Measurements from ENCODE around the gene FAM181A.

The FAM181A gene

DNA sequence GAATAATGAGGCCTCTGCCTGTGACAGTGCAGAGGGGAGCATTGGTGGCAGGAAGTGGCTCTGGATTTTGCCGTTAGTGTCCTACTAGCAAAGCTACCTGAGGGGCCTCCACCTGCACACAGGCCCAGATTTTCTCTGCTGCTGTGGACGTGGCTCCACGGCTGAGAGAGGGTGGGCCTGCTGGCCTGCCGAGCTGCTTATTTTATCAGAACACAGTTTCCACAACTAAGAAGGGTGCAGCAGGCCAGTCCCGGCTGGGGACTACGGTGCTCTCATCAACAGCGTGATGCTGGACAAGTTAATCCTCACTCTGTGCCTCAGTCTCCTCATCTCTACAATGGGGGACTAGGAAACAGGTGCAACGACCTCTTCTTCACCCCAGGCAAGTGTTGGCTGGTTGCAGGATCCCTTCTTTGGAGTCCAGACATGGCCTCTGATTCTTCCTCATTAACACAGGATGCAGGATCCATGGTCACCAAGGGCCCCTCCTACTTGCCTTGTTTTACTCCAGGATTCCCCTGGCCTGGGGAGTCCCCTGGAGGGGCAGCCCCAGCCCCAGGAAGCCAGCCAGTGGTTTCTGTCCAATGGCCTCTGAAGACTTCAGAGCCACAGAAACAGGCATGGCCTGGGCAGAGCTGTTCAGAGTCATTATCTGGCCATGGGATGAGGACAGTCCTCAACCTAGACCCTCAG lies 3.3 kb downstream of the FAM181A start:
- no peak for DNase-seq

DNA sequence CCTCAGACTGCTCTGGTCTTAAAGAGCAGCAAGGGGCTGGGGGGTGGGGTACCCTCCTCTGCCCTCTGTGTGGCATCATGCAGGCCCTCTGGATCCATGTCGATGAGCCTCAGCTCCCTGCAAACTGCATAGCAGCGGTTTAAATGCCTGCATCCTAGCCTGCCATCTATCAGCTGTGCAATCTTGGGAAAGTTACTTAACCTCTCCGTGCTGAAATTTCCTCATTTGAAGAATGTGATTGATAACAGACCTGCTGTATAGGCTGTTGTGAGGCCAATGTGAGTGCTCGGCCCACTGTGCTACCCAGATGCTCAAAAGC lies 3.8 kb downstream of the FAM181A start:
- DNase-seq: no peak

DNA sequence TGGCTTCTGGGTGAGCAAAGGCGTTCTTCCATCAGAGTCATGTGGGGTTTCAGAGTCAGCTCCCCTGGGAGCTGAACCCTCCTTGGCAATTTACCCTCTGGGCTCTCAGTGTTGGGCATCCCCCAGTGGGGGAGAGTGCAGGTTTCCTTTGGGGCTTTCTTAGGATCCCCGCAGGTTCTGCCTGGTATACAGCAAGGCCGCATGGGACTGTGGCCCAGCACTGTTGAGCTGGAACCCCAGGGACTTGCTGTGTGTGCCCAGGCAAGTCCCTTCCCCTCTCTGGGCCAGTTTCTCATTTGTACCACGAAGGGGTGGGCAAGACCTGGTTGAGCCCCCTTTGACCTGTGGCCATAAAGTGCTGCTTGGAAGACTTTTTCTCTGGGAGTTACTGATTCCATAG lies 5.5 kb downstream of the FAM181A start:
- no peak for DNase-seq

DNA sequence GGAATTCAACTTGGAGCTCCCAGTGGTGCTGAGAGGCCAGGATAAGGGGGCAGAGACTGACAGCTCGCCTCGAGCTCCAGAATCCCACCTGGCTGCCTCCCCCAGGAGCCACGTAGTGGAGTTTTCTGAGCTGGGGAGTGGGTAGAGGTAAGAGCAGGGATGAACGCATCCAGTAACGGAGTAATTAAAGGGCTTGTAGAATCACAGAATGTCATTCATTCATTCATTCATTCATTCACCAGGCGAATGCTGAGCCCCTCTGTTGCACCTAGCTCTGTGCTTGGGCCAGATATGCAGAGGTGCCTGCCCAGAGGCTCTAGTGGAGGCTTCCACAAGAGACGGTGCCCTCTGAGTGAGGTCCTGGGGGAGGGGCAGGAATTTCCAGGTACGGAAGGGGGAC lies 8.1 kb downstream of the FAM181A start:
- no peak for DNase-seq

DNA sequence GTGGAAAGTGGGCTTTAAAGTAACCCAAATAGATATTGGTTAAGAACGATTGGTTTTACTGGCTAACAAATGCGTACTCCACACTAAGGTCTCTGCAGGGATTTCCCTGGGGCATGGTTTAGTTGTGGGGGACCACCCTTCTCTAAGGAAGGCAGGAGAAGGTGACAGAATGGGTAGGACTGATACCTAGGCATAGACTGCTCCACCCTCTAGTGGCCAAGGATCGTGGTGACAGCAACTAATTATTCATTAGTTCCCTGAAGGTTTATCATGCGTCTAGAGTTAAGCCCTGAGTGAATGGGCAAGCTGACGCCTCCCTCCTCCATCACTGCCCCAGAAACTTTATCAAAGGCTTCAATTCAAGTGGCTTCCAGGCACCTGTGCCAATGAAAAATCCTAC lies 9.1 kb downstream of the FAM181A start:
- peak; percentile 34 for DNase-seq

DNA sequence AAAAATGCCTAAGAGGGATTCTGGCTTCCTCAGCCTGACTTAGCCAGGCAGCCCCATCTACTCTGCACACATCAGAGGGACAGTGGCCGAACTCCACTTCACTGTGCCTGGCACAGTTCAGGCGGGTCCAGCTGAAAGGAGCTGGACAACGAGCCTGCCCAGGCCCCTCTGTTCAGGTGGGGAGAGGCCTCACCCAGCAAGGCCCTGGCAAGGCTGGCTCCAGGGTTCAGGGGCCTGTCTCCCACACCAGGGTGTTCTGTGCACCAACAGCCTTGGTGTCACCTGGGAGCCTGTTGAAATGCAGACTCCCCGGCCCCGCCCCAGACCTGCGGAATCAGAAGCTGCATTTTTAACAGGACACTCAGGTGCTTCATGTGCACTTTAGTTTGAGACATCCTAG lies 9.8 kb downstream of the FAM181A start:
- DNase-seq: no peak

DNA sequence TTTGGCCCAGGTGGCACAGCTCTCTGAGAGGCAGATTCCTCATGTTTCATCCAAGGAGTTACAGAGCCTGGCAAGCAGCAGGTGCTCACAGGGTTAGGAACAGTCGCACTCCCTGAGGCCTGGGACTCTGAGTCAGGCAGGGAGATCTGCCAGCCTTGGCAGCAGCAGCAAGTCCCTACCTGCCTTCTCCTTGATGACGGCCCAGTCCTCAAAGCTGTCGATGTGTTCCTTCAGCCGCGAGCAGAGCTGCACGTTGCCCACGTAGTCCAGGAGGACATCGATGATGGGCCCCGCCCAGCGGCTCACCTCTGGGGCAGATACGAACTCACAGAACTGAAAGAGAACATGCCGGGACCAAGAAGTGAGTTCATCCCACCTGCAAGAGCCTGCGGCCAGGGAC lies 10.4 kb downstream of the FAM181A start:
- no peak for DNase-seq

DNA sequence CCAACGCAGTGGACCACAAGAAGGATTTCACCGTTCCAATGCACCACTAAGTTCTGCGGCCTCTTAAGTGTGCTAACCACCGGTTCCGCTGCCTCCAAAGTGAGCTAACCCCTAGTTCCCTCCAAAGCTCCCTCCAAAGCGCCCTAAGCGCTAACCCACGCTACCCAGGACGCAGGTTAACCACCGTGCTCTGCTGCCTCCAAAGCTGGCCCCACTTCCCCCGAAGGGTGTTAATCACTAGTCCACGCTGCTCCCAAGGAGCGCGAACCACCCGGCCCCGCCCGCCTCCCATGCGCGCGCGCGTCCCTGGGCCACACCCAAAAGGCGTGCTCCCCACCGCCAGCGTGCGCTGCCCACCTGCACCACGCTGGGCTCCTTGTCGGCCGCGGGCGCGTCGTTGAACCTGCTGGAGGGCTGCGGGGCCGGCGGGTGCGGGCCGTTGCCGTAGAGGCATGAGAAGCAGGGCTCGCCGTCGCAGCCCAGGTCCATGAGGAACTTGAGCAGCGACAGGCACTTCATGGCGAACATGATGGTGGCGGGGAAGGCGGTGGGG lies 11.7 kb downstream of the FAM181A start:
- no peak for DNase-seq

DNA sequence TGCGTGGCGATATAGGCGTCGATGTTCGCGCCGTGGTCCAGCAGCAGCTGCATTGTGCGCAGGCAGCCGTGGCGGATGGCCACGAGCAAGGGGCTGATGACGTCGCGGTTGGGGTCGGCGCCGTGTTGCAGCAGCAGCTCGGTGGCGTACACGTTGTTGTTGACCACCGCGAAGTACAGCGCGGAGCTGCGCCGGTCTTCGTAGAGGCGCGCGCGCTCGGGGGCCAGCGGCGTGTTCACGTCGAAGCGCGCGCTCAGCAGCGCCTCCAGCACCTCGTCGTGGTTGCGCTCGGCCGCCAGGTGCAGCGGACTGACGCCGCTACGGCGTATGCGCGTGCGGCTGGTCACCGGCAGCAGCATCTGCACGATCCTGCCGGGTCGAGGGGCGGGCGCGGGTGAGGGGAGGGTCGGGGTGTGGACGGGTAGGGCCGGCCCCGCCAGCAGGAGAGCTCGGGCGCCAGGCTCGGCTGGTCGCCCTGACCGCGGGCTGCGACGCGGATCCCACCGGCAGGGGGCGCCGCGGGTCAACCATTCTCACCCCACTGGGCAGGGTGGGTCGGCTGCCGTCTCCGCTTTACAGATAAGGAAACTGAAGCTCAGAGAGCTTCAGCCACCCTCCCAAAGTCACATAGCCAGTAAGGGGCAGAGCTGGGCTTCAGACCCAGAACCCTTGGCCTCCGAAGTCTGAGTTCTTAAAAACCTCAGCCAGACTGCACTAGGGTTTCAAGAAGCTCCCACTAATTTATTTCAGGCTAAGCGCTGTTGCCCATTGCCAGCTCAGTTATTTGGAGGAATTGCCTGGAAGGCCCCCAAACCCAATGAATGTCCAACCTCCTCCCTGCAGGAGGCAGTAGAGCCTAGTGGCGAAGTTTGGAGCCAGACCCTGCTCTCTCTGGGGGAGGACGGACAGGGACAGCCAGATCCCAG lies 12.4 kb downstream of the FAM181A start:
- DNase-seq: no peak

DNA sequence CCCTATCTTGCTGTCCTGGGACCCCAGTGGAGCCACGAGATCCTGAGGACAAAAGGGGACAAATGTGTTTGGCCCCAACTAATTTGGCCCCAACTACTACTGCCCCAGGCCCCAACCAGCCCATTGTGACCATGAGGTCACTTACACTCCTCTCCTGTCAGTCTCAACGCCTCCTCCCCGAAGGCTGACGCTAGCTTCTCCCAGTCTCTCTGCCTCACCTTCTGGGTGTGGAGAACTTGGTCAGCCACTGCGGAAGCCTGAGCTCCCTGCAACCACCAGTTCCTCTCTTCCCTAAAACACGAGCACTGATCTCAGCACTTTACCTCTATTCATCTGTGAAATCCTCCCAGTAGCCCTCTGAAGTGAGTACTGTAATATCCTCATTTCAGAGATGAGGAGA lies 13.3 kb downstream of the FAM181A start:
- no peak for DNase-seq

DNA sequence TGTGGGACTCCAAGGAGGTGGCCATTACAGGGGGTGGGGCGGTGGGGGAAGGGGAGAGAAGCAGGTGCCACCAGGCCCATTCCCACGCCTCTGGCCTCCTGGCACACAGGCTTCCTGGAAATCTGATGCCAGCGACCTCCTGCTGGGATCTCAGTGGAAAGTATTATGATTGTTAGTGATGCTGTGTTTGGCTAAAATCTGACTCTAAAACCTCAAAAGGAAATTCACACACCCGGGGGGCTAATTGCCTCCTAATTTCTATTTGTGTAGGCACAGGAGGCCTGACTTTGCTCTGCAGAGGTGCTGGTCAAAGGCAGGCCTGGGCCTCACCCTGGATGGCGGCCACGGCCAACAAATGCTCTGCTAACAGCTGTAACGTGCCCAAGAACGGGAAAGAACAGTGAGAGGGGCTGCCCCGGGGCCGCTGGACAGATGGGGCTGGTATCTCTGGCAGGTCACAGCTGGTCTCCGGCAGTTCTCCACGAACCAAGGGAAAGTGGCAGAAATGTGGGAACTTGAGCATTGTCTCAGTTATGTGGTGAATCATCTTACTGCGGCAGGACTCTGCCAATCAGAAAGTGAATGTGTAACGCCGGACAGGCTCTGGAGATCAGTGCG lies 14.3 kb downstream of the FAM181A start:
- DNase-seq: no peak

DNA sequence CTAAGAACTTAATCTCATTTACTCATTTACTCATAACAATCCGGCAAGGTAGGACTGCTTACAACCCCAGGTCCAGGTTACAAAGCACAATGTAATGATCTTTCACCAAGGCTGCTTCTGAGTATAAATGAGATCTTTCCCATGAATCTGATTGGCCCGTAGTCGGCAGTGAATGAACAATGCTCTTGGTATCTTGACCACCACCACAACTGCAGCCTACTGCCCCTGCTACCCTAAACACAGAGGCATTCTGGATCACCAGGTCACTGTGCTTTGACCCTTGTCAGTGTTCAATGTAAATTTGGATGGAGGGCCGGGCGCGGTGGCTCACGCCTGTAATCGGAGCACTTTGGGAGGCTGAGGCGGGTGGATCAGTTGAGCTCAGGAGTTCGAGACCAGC lies 15.9 kb downstream of the FAM181A start:
- no peak for DNase-seq

DNA sequence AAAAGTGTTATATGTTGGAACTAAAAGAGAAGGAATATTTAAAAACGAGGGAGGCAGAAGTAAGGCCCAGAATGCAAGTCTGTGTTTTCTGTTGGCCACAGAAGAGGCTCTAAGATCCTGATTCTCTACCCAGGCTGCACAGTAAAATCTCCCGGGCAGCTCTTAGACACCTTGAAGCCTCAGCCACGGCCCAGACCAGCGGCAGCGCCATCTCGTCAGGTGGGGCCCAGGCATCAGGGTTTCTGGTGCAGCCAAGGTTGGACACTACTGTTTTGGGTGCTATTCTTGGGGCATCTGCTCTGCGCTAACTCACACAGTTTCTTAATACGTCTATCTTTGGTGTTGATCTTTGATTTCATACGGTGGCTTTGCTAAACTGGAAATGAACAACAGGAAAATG lies 16.8 kb downstream of the FAM181A start:
- DNase-seq: no peak

DNA sequence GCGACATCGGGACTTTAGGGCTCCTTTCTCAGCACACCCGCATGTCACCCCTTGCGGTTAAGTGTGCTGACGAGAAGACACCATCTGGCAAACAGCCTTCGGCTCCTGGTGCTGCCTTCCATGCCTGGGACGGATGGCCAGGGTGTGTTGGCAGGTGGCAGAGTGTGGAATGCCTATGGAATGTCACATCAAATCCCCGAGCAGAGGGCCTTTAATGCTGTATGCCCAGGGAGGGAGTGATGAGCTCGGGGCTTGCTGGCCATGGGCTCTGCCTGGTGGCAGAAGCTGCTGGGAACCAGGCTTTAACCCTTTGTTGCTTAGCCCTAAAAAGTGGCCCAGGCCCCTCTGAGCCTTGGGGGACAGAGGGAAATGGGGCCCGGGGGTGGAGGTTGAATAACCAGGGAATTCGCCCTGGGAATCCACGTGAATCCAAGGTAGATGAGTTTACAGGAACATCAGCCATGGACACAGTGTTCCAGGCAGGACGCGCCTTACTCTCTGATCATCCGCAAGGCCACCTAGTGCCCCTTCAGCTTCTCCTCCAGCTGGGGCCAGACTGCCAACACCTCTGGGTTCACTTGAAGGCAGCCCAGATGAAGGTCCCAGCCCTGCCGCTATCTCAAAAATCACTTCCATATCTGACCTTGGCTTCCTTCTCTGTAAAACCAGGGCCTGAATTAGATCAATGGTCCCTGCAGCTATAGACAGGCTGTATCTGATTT lies 17.4 kb downstream of the FAM181A start:
- no peak for DNase-seq

DNA sequence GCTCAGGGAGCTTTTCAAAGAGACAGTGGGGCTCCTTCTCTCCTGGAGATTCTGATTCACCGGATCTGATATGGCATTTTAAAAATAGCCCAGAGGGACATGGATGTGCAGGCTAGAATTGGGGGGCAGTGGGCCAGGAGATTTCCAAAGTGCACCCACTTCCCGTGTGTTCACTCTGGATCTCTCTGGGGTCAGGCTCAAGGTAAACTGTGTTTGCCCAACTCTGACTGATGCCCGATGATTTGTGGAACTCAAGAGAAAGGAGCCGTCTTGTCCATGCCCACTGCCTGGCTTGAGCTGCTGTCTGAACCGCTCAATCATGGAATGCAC lies 17.9 kb downstream of the FAM181A start:
- no peak for DNase-seq

DNA sequence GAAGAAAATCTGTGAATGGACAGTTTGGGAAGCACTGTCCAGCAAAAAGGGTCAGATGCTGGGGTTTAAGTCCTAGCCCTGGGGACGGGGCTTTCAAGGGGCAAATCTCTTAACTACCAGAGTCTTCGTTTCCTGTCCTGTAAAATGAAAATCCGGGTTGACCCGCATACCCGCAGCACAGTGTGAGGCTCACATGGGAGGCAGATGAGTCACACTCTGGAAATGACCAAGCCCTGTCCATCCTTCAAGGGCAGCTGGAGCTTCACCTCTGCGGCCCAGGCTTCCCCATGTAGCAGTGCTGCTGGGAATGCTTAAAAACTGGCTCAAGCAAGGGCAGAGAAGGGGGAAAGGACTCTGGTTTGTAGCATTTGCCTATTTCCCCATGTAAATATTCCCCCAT lies 19.0 kb downstream of the FAM181A start:
- DNase-seq: no peak

DNA sequence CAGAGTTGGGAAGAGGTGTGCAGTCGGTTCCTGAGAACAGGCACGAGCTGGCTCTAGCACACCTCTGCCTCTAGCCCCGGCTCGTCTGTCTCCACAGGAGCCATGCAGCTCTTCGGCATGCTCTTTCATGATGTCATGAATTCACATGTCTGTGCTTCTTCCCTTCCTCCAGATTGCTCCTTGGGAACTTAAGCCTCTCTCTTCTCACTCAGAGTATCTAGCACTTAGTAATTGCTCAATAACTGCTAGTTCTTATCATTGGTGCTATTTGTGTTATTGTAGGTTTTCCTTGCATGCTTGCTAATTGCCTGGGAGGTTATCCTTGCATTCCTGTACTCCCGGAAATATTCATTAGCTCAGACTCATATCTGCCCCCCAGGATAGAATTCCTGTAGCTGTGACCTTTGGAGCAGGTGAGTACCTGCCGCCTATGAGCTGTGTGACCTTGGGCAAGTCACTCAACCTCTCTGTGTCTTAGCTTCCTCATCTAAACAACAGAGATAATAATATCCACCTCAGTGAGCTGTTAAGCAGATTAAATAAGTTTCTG lies 19.5 kb downstream of the FAM181A start:
- DNase-seq: no peak

DNA sequence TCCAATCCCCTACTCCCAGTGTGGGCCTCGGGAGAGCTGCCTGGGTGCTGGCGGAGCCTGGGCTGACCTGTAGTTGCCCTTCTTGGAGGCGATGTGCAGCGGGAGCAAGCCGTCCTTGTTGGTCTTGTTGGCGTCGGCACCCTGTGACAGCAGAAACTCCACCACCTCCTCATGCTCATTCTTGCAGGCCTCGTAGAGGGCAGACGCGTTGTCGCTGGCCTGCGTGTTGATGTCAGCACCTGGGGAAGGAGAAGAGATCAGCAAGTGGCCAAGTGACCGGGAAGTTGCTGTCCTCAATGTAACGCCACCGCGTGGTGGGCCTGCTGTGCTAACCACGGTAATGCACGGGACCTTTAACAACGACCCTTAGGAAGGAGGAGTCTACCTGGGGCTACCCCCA lies 20.1 kb downstream of the FAM181A start:
- no peak for DNase-seq

DNA sequence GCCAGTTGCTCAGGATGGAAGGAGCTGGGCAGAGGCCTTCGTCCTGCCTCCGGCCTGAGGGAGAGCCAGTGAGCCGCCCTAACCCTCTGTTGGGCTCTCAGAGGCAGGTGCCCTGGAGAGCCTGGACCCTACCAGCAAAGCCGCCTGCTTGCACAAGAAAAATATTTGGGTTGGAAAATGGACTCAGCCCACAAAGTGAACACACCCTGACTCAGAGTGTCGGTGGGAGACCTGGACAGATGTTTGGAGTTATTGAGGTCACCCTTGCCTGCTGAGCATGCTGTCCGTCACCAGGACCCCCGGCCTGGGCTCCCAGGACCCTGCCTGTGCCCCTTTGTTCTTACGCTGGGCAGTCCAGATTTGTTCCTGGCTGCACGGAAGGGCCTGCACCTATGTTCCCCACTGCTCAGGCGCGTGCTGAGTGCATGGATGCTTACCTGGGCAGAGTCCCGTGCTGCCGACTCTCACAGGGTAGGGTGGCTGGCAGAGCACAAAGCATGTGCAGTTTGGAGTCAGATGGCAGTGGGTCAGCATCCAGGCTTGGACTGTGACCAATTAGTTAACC lies 22.4 kb downstream of the FAM181A start:
- no peak for DNase-seq

DNA sequence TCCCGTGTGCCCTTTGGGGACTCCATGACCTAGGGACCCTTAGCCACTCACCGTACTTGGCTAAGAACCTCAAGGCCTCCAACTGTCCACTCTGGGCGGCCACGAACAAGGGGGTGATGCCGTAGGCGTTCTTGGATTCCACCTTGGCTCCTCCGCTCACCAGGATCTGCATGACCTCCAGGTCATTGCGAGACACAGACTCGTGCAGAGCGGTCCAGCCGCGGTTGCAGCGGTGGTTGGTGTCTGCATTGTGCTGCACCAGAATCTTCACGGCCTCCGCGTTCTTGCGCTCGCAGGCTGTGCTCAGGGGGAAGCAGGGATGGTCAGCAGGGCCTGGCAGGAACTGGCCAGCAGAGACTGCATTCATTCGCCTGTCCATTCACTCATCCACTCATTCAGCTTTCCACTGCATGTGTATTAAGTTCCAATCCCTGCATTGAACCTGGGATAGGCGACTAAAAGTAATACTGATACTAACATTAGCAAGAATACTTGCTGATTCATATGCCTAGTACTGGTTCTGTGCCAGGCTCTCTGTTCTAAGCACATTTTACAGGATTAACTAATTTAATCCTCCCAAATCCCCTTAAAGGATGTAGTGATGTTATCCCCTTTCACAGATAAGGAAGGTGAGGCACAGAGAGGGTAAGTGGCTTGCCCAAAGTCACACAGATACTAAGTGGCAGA lies 23.9 kb downstream of the FAM181A start:
- DNase-seq: no peak

DNA sequence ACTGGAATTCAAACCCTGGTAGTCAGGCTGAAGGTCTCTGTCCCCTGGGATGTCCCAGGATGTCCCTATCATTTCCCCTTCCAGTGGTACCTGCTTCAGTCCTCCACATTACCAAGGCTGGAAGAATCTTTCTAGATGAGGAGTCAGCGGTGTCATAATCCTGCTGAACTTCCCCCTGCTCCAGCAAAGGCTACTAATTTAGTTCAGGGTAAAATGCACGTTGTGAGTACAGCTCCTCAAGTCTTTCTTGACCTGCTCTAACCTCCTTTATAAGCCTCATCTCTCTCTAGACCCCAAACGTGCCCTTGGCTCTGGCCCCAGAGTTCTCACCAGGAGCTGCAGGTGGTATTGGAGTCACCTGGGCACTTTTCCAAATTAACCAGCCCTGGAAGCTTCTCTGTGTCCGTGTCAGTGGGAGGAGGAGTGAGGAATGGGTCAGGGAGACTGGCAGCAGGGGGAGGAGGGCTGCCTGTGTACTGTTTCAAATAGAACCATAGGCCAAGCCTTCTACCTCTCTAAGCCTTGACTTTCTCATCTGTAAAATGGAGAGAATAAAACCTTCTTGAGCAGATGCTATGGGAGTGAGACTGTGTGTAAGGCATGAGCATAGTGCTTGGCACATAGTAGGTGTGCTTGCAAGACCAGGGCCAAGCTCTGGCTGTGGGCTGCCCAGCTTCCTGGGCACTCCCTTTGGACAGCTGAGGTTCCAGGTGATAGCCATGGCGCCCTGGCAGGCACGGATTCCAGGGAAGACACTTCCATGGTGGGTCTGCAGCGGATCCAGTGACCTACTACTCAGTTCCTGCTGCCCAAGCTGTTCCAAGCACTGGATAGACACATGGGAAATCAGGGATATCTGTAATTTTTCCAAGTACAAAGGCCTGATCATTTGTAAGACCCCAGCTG lies 24.7 kb downstream of the FAM181A start:
- peak; percentile 26 for DNase-seq

All from RPMI8226 (cell line).